Measurements from ENCODE around the gene RICTOR.

The RICTOR gene

DNA sequence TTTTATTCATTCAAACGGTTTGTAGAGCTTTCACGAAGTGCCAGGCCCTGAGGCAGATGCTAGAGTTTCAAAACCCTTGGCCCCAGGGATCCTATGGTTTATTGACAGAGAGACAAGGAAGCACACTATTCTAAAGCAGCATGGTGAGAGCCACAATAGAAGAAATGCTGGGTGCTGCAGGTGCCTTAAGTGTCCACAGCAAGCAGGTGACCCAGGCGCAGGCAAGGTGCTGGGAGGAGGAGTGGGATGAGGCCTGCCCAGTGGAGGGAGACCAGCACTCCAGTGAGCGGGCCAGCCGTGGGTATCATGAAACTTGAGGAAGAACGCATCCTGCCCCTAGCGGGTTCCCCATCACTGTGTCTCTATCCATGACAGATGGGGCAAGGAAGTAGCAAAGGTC, 157.4 kb downstream of the RICTOR start:
- Histone ChIP-seq H3K27ac (ENCODE audit: low read depth, low read length) (no peak overlapping the region), H3K4me3 (ENCODE audit: low read depth, low read length) (no peak overlapping the region), H3K27me3 (ENCODE audit: control insufficient read depth, insufficient read depth, low read length) (no peaks in the 10 kb centered on the region), H3K36me3 (ENCODE audit: control insufficient read depth, insufficient read depth, low read length) (no peaks in the 10 kb centered on the region), H3K9ac (ENCODE audit: low read depth, low read length) (no peak overlapping the region), H3K4me1 (ENCODE audit: control insufficient read depth, insufficient read depth, low read length) (0 out of 2 replicates have a peak, but pooled peaks cover 7% of the 10 kb centered on the region), H3K9me3 (ENCODE audit: control insufficient read depth, insufficient read depth, low read length) (no peaks in the 10 kb centered on the region)

- Histone ChIP-seq H3K27ac (ENCODE audit: low read depth, low read length) (no peak overlapping the region), H3K4me3 (ENCODE audit: low read depth, low read length) (no peak overlapping the region), H3K4me1 (ENCODE audit: control insufficient read depth, insufficient read depth, low read length) (0 out of 2 replicates have a peak, but pooled peaks cover 7% of the 10 kb centered on the region), H3K27me3 (ENCODE audit: control insufficient read depth, insufficient read depth, low read length) (no peaks in the 10 kb centered on the region), H3K9ac (ENCODE audit: low read depth, low read length) (no peak overlapping the region), H3K9me3 (ENCODE audit: control insufficient read depth, insufficient read depth, low read length) (no peaks in the 10 kb centered on the region), H3K36me3 (ENCODE audit: control insufficient read depth, insufficient read depth, low read length) (no peaks in the 10 kb centered on the region)
These were observed 160.5 kb downstream of the RICTOR start for GRCh38 chr5:38913714-38914113.

DNA sequence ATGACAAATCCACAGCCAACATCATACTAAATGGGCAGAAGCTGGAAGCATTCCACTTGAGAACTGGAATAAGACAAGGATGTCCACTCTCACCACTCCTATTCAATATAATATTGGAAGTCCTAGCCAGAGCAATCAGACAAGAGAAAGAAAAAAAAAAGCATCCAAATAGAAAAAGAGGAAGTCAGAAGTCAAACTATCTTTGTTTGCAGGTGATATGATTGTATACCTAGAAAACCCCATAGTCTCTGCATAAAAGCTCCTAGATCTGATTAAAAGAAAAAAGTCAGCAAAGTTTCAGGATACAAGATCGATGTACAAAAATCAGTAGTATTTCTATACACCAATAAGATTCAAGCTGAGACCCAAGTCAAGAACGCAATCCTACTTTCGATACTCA, 162.3 kb downstream of the RICTOR start:
- Histone ChIP-seq H3K4me3 (ENCODE audit: low read depth, low read length) (no peak overlapping the region), H3K4me1 (ENCODE audit: control insufficient read depth, insufficient read depth, low read length) (0 out of 2 replicates have a peak, but pooled peaks cover 4% of the 10 kb centered on the region), H3K36me3 (ENCODE audit: control insufficient read depth, insufficient read depth, low read length) (no peaks in the 10 kb centered on the region), H3K9ac (ENCODE audit: low read depth, low read length) (no peak overlapping the region), H3K27me3 (ENCODE audit: control insufficient read depth, insufficient read depth, low read length) (no peaks in the 10 kb centered on the region), H3K27ac (ENCODE audit: low read depth, low read length) (no peak overlapping the region), H3K9me3 (ENCODE audit: control insufficient read depth, insufficient read depth, low read length) (no peaks in the 10 kb centered on the region)

GRCh38 chr5:38906503-38906902, 167.7 kb downstream of the RICTOR start:
- Histone ChIP-seq H3K4me3 (ENCODE audit: low read depth, low read length) (no peak overlapping the region), H3K4me1 (ENCODE audit: control insufficient read depth, insufficient read depth, low read length) (no peaks in the 10 kb centered on the region), H3K9me3 (ENCODE audit: control insufficient read depth, insufficient read depth, low read length) (no peaks in the 10 kb centered on the region), H3K27ac (ENCODE audit: low read depth, low read length) (no peak overlapping the region), H3K27me3 (ENCODE audit: control insufficient read depth, insufficient read depth, low read length) (no peaks in the 10 kb centered on the region), H3K9ac (ENCODE audit: low read depth, low read length) (no peak overlapping the region), H3K36me3 (ENCODE audit: control insufficient read depth, insufficient read depth, low read length) (no peaks in the 10 kb centered on the region)

DNA sequence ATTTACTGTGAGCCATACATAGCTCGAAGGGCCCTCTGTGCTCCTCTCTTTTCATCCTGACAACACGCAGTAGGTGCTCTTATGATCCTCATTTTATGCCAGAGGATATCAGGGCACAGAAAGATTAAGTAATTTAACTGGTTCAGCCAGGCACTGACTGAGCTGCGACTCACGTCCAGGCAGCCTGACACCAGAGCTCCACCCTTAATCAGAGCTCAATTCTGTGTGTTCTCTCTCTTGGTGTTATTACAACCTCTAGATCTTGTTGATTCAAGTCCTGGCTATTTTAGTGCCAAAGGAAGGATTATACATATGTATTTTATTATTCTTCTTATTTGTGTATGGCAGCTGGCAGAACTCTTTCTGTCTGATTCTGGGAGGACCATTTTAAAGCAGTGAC, 168.7 kb downstream of the RICTOR start:
- no peak overlapping the region for H3K4me3 ChIP-seq (ENCODE audit: low read depth, low read length)
- no peaks in the 10 kb centered on the region for H3K9me3 ChIP-seq (ENCODE audit: control insufficient read depth, insufficient read depth, low read length)
- H3K4me1 ChIP-seq (ENCODE audit: control insufficient read depth, insufficient read depth, low read length), result no peaks in the 10 kb centered on the region
- H3K36me3 ChIP-seq (ENCODE audit: control insufficient read depth, insufficient read depth, low read length), result no peaks in the 10 kb centered on the region
- no peak overlapping the region for H3K9ac ChIP-seq (ENCODE audit: low read depth, low read length)
- no peak overlapping the region for H3K27ac ChIP-seq (ENCODE audit: low read depth, low read length)
- H3K27me3 ChIP-seq (ENCODE audit: control insufficient read depth, insufficient read depth, low read length), result no peaks in the 10 kb centered on the region

DNA sequence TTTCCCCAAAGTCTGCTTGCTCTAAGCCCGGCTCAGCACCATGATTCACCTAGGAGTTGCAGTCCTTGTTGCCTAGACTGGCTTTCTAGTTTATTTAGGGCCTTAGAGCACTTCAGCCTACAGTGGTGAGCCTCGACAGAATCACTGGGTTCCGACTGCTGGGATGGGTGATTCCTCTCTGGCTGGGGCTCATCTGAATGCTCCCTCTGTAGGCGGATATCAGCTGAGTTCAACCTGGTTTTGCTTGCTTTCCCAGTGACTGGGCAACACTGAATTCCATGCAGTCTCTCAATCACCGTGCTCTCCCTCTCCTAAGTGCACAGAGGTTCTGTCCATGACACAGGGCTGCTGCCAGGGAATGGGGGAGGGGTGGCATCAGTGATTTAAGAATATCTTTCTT, 174.3 kb downstream of the RICTOR start:
- H3K4me3 ChIP-seq (ENCODE audit: low read depth, low read length), result no peak overlapping the region
- no peak overlapping the region for H3K9ac ChIP-seq (ENCODE audit: low read depth, low read length)
- no peaks in the 10 kb centered on the region for H3K4me1 ChIP-seq (ENCODE audit: control insufficient read depth, insufficient read depth, low read length)
- no peaks in the 10 kb centered on the region for H3K36me3 ChIP-seq (ENCODE audit: control insufficient read depth, insufficient read depth, low read length)
- H3K9me3 ChIP-seq (ENCODE audit: control insufficient read depth, insufficient read depth, low read length), result no peaks in the 10 kb centered on the region
- H3K27ac ChIP-seq (ENCODE audit: low read depth, low read length), result no peak overlapping the region
- no peaks in the 10 kb centered on the region for H3K27me3 ChIP-seq (ENCODE audit: control insufficient read depth, insufficient read depth, low read length)

- H3K27ac ChIP-seq (ENCODE audit: low read depth, low read length), result no peak overlapping the region
- no peak overlapping the region for H3K9ac ChIP-seq (ENCODE audit: low read depth, low read length)
- no peaks in the 10 kb centered on the region for H3K4me1 ChIP-seq (ENCODE audit: control insufficient read depth, insufficient read depth, low read length)
- no peaks in the 10 kb centered on the region for H3K36me3 ChIP-seq (ENCODE audit: control insufficient read depth, insufficient read depth, low read length)
- no peaks in the 10 kb centered on the region; the same call in 1 of the 2 replicates for H3K9me3 ChIP-seq (ENCODE audit: control insufficient read depth, insufficient read depth, low read length)
- no peak overlapping the region for H3K4me3 ChIP-seq (ENCODE audit: low read depth, low read length)
- H3K27me3 ChIP-seq (ENCODE audit: control insufficient read depth, insufficient read depth, low read length), result no peaks in the 10 kb centered on the region
These were observed 177.4 kb downstream of the RICTOR start for GRCh38 chr5:38896760-38897159.

GRCh38 chr5:38892363-38892762, 181.8 kb downstream of the RICTOR start:
- no peak overlapping the region for H3K9ac ChIP-seq (ENCODE audit: low read depth, low read length)
- peaks cover 6% of the 10 kb centered on the region for H3K4me1 ChIP-seq (ENCODE audit: control insufficient read depth, insufficient read depth, low read length)
- no peak overlapping the region for H3K27ac ChIP-seq (ENCODE audit: low read depth, low read length)
- no peaks in the 10 kb centered on the region for H3K27me3 ChIP-seq (ENCODE audit: control insufficient read depth, insufficient read depth, low read length)
- H3K4me3 ChIP-seq (ENCODE audit: low read depth, low read length), result no peak overlapping the region
- no peaks in the 10 kb centered on the region for H3K36me3 ChIP-seq (ENCODE audit: control insufficient read depth, insufficient read depth, low read length)
- no peaks in the 10 kb centered on the region; the same call in 1 of the 2 replicates for H3K9me3 ChIP-seq (ENCODE audit: control insufficient read depth, insufficient read depth, low read length)

GRCh38 chr5:38891563-38891962, 182.6 kb downstream of the RICTOR start:
- Histone ChIP-seq H3K4me3 (ENCODE audit: low read depth, low read length) (no peak overlapping the region), H3K27ac (ENCODE audit: low read depth, low read length) (no peak overlapping the region), H3K27me3 (ENCODE audit: control insufficient read depth, insufficient read depth, low read length) (no peaks in the 10 kb centered on the region), H3K9ac (ENCODE audit: low read depth, low read length) (no peak overlapping the region), H3K36me3 (ENCODE audit: control insufficient read depth, insufficient read depth, low read length) (no peaks in the 10 kb centered on the region), H3K4me1 (ENCODE audit: control insufficient read depth, insufficient read depth, low read length) (peaks cover 6% of the 10 kb centered on the region), H3K9me3 (ENCODE audit: control insufficient read depth, insufficient read depth, low read length) (no peaks in the 10 kb centered on the region; the same call in 1 of the 2 replicates)

DNA sequence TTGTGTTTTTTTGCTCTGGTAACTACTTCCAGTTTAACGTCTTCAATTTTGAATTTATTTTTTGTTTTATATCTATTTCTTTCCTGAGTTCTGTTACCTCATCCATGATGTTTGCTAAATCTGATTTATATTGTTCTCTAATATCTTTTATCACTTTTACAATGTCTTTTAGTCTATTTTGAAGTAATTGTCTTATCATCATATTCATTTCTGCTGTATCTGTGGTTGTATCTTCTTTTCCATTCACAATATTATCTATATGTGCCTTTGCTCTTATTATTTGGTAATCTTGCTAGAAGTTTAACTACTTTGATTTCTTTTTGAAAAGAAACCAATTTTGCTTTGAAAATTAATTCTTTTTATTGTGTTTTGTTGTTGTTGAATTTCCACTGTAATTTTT, 184.8 kb downstream of the RICTOR start:
- Histone ChIP-seq H3K36me3 (ENCODE audit: control insufficient read depth, insufficient read depth, low read length) (no peaks in the 10 kb centered on the region), H3K4me3 (ENCODE audit: low read depth, low read length) (no peak overlapping the region), H3K9me3 (ENCODE audit: control insufficient read depth, insufficient read depth, low read length) (no peaks in the 10 kb centered on the region; the same call in 1 of the 2 replicates), H3K27ac (ENCODE audit: low read depth, low read length) (no peak overlapping the region), H3K9ac (ENCODE audit: low read depth, low read length) (no peak overlapping the region), H3K27me3 (ENCODE audit: control insufficient read depth, insufficient read depth, low read length) (no peaks in the 10 kb centered on the region), H3K4me1 (ENCODE audit: control insufficient read depth, insufficient read depth, low read length) (peaks cover 6% of the 10 kb centered on the region)

- Histone ChIP-seq H3K27me3 (ENCODE audit: control insufficient read depth, insufficient read depth, low read length) (no peaks in the 10 kb centered on the region), H3K4me3 (ENCODE audit: low read depth, low read length) (no peak overlapping the region), H3K9me3 (ENCODE audit: control insufficient read depth, insufficient read depth, low read length) (no peaks in the 10 kb centered on the region; the same call in 1 of the 2 replicates), H3K4me1 (ENCODE audit: control insufficient read depth, insufficient read depth, low read length) (peaks cover 6% of the 10 kb centered on the region), H3K9ac (ENCODE audit: low read depth, low read length) (no peak overlapping the region), H3K27ac (ENCODE audit: low read depth, low read length) (no peak overlapping the region), H3K36me3 (ENCODE audit: control insufficient read depth, insufficient read depth, low read length) (no peaks in the 10 kb centered on the region)
These were observed 186.2 kb downstream of the RICTOR start for GRCh38 chr5:38888041-38888440.
